HCT116 (cell line): Measurements from ENCODE around the gene UBE2J2. TPM values are rescaled to one million over a fixed set of nuclear protein-coding genes. Genes with fewer than 3 reads are reported as not detected.

Experiments
- ATAC-seq: fragments of 200-7000 bp; cut with Tn5 transposase; 2 replicates; pipeline ENCODE4 v1.9.1; 2020; ENCODE audit warnings: mild to moderate bottlenecking, moderate library complexity
- BruUV-seq: library from RNA; stranded (reverse); fragments of 400-500 nt; replicated peaks from 2 replicates; lab custom pipeline; 2021; lab: Mats Ljungman, UMichigan
- CTCF ChIA-PET: fragments of 300-600 bp; sonication (Branson Sonifier 250); formaldehyde crosslinking; loops from one replicate; lab custom pipeline; 2021; ENCODE audit warnings: antibody characterized with exemption; lab: Charles Lee
- POLR2A ChIA-PET: fragments of 300-600, 350-600 bp; sonication (Branson Sonifier 250); formaldehyde crosslinking; loops from one replicate; lab custom pipeline; 2021; ENCODE audit warnings: antibody characterized with exemption; lab: Charles Lee
- RAD21 ChIA-PET, 2 experiments: fragments of 300-600 bp; sonication (Branson Sonifier 250); formaldehyde crosslinking; loops; one replicate each; lab custom pipeline; 2023; ENCODE audit warnings: low total read pairs in 2 of 2; ENCODE audit not compliant: uncharacterized antibody in 2 of 2, unreplicated experiment in 2 of 2, low non-redundant PET in 1 of 2; lab: Charles Lee
- DNase-seq: peaks from one replicate; pipeline ENCODE4 v3.0.0-alpha.2; 2010; ENCODE audit warnings: low read depth, low spot score
- H2AFZ ChIP-seq: fragments of 200-600 bp; shearing (Covaris generic), sonication (generic); 2 replicates; pipeline ENCODE4 v1.6.1; 2017; ENCODE audit warnings: low read depth, mixed run types, mixed read lengths, antibody characterized with exemption, low read length; ENCODE audit not compliant: poor library complexity, severe bottlenecking
- H3K27ac ChIP-seq: 2 replicates; pipeline ENCODE4 v1.5.1; 2012; ENCODE audit warnings: low read depth, low read length
- H3K27me3 ChIP-seq: fragments of 200-600 bp; sonication (generic); 2 replicates; pipeline ENCODE4 v1.6.1; 2016; ENCODE audit warnings: mixed run types, low read length, mixed read lengths; ENCODE audit not compliant: insufficient read depth
- H3K36me3 ChIP-seq, 2 experiments: fragments of 200-500 bp in 1 of 2; fragments of 200-600 bp in 1 of 2; sonication (Bioruptor generic) in 1 of 2; sonication (generic) in 1 of 2; 2 replicates each; pipeline versions ENCODE4 v1.5.1 to v1.6.1; 2014 to 2016; ENCODE audit warnings: low read length in 2 of 2, inconsistent platforms in 1 of 2, mixed read lengths in 1 of 2, mixed run types in 1 of 2; ENCODE audit not compliant: insufficient read depth in 2 of 2, control insufficient read depth in 1 of 2
- H3K4me1 ChIP-seq, 2 experiments: fragments of 200-600 bp in 1 of 2; sonication (generic) in 1 of 2; 2 replicates each; pipeline versions ENCODE4 v1.5.1 to v1.6.1; 2012 to 2017; ENCODE audit warnings: low read length in 2 of 2, inconsistent platforms in 1 of 2, mild to moderate bottlenecking in 1 of 2, mixed read lengths in 1 of 2, mixed run types in 1 of 2, moderate library complexity in 1 of 2; ENCODE audit not compliant: insufficient read depth in 2 of 2, control insufficient read depth in 1 of 2
- H3K4me2 ChIP-seq: fragments of 200-600 bp; sonication (generic); 2 replicates; pipeline ENCODE4 v1.6.1; 2017; ENCODE audit warnings: mixed run types, low read length, mixed read lengths
- H3K4me3 ChIP-seq, 2 experiments: fragments of 200-600 bp in 1 of 2; sonication (generic) in 1 of 2; replicated peaks in 1 of 2; 2 replicates each; pipeline ENCODE4 v1.5.1; 2011 to 2016; ENCODE audit warnings: low read length in 2 of 2, control low read depth in 1 of 2, low read depth in 1 of 2, mild to moderate bottlenecking in 1 of 2, mixed read lengths in 1 of 2, mixed run types in 1 of 2
- H3K79me2 ChIP-seq: fragments of 200-600 bp; sonication (generic); 2 replicates; pipeline ENCODE4 v1.6.1; 2017; ENCODE audit warnings: mild to moderate bottlenecking, mixed run types, low read length, moderate library complexity, mixed read lengths; ENCODE audit not compliant: insufficient read depth
- H3K9ac ChIP-seq: fragments of 200-600 bp; sonication (generic); 2 replicates; pipeline ENCODE4 v1.6.1; 2016; ENCODE audit warnings: low read length, mixed read lengths
- H3K9me2 ChIP-seq: fragments of 200-600 bp; sonication (generic), shearing (Covaris generic); 2 replicates; pipeline ENCODE4 v1.6.1; 2017; ENCODE audit warnings: mixed run types, mild to moderate bottlenecking, moderate library complexity; ENCODE audit not compliant: insufficient read depth
- H3K9me3 ChIP-seq, 2 experiments: fragments of 200-500 bp in 1 of 2; fragments of 200-600 bp in 1 of 2; sonication (Bioruptor generic) in 1 of 2; sonication (generic) in 1 of 2; 2 replicates each; pipeline ENCODE4 v1.6.1; 2014 to 2017; ENCODE audit warnings: low read length in 2 of 2, mixed read lengths in 2 of 2, inconsistent platforms in 1 of 2, low read depth in 1 of 2, mild to moderate bottlenecking in 1 of 2, mixed run types in 1 of 2, moderate library complexity in 1 of 2; ENCODE audit not compliant: control insufficient read depth in 1 of 2, insufficient read depth in 1 of 2
- H4K20me1 ChIP-seq: fragments of 200-600 bp; sonication (generic), shearing (Covaris generic); 2 replicates; pipeline ENCODE4 v1.6.1; 2017; ENCODE audit warnings: mixed run types, mild to moderate bottlenecking, moderate library complexity; ENCODE audit not compliant: insufficient read depth
- CBX3 ChIP-seq: IDR thresholded peaks from 2 replicates; pipeline ENCODE4 v1.6.1; 2012; ENCODE audit warnings: low read depth
- CEBPB ChIP-seq: IDR thresholded peaks from 2 replicates; pipeline ENCODE4 v1.6.1; 2012; ENCODE audit warnings: low read depth
- EZH2 ChIP-seq: fragments of 200-600 bp; sonication (generic); IDR thresholded peaks from 2 replicates; pipeline ENCODE4 v1.6.1; 2017; ENCODE audit warnings: antibody characterized with exemption, mixed run types
- EZH2phosphoT487 ChIP-seq: fragments of 200-600 bp; IDR thresholded peaks from 2 replicates; pipeline ENCODE4 v1.6.1; 2018; ENCODE audit warnings: antibody characterized with exemption, borderline replicate concordance
- POLR2AphosphoS5 ChIP-seq: IDR thresholded peaks from 2 replicates; pipeline ENCODE4 v1.6.1; 2011; ENCODE audit warnings: mild to moderate bottlenecking, low read depth, low read length, moderate library complexity
- RAD21 ChIP-seq: IDR thresholded peaks from 2 replicates; pipeline ENCODE4 v1.6.1; 2012; ENCODE audit warnings: low read depth, mild to moderate bottlenecking
- SP1 ChIP-seq: IDR thresholded peaks from 2 replicates; pipeline ENCODE4 v1.6.1; 2012; ENCODE audit warnings: low read depth
- SRF ChIP-seq: IDR thresholded peaks from 2 replicates; pipeline ENCODE4 v1.6.1; 2012; ENCODE audit warnings: low read depth
- TCF7L2 ChIP-seq: IDR thresholded peaks from 2 replicates; pipeline ENCODE4 v1.7.0; 2011; ENCODE audit warnings: borderline replicate concordance, inconsistent platforms; ENCODE audit not compliant: insufficient read depth, insufficient read length; ENCODE audit errors: extremely low read depth
- ZNF274 ChIP-seq: fragments of 200-500 bp; sonication (Bioruptor generic); IDR thresholded peaks from 2 replicates; pipeline ENCODE4 v1.6.1; 2014; ENCODE audit warnings: mild to moderate bottlenecking, low read depth, low read length, inconsistent platforms
- intact Hi-C: fragments of 100-400 bp; cut with micrococcal nuclease; formaldehyde crosslinking; loops from 2 replicates; pipeline ENCODE4 v1.10.0; 2022
- total RNA-seq: library from RNA; stranded (reverse); gene quantifications from one replicate; pipeline ENCODE4 v1.2.1, GENCODE V29; 2021; ENCODE audit not compliant: unreplicated experiment
- TF ChIP-seq, protein P1 (sequence below): IDR thresholded peaks from 2 replicates; pipeline ENCODE4 v1.6.1; 2011; ENCODE audit warnings: mild to moderate bottlenecking, low read length, moderate library complexity; ENCODE audit not compliant: insufficient replicate concordance; ENCODE audit errors: extremely low read depth
- TF ChIP-seq, protein P2 (sequence below): IDR thresholded peaks from 2 replicates; pipeline ENCODE4 v1.6.1; 2012
- TF ChIP-seq, protein P3 (sequence below), 3 experiments: fragments of 200-600 bp in 1 of 3; sonication (generic) in 1 of 3; IDR thresholded peaks in 2 of 3; conservative IDR thresholded peaks in 1 of 3; 2 replicates each; pipeline ENCODE4 v1.5.1; 2012 to 2017; ENCODE audit warnings: low read depth in 2 of 3, low read length in 2 of 3, antibody characterized with exemption in 1 of 3, borderline replicate concordance in 1 of 3, control low read depth in 1 of 3, mild to moderate bottlenecking in 1 of 3, mixed read lengths in 1 of 3, mixed run types in 1 of 3, moderate library complexity in 1 of 3; ENCODE audit not compliant: insufficient read depth in 1 of 3
- TF ChIP-seq, protein P4 (sequence below): IDR thresholded peaks from 2 replicates; pipeline ENCODE4 v1.6.1; 2012; ENCODE audit warnings: low read depth

Gene UBE2J2
- total RNA-seq, 1 experiment from 2014 or later, result 67.7 TPM

DNA sequence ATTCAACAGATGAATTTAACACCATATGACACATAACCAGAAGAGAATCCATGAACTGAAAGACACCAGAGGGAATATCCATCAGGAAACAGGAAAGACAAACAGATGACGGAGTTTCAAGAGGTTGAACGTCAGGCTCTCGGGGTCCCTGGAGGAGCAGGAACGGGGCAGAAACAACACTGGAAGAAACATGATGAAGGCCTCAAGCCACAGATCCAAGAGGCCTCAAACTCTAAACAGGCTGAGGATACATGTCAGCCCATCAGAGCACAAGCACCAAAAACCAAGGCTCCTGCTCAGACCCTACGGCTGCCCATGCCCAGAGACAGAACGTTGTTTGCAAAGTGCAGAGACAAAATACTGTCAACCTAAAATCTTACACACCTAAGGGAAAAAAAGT, 43.8 kb upstream of the UBE2J2 start:
- POLR2A ChIA-PET, result interaction anchor here (1.3 kb wide), 1 partner anchor 21 kb away, joined by 3 read pairs; no protein-coding TSS in a partner anchor
- H3K27ac ChIP-seq, result peak overlapping the region; percentile 52
- intact Hi-C loops, result no loop called here
- no peak overlapping the region for H3K4me3 ChIP-seq
- no peak overlapping the region for H3K4me2 ChIP-seq
- peaks cover 10% of the 10 kb centered on the region; the same call in 1 of the 2 replicates for H4K20me1 ChIP-seq
- CTCF ChIA-PET, result no interaction called here
- H3K4me1 ChIP-seq, result peaks cover 18 to 43% of the 10 kb centered on the region in 2 experiments
- ATAC-seq (no peak), DNase-seq (no peak)
- H3K36me3 ChIP-seq, result peaks cover 17 to 38% of the 10 kb centered on the region in 2 experiments; a peak in 3 of 4 replicates
- H3K27me3 ChIP-seq, result no peaks in the 10 kb centered on the region
- H2AFZ ChIP-seq, result no peak overlapping the region
- no peaks in the 10 kb centered on the region for H3K9me2 ChIP-seq
- peaks cover 94% of the 10 kb centered on the region for H3K79me2 ChIP-seq
- RAD21 ChIA-PET, result no interaction called here
- H3K9ac ChIP-seq, result no peak overlapping the region
- no peaks in the 10 kb centered on the region for H3K9me3 ChIP-seq
- TSS peak; percentile 40 for BruUV-seq
- TF ChIP-seq SRF (no peak), POLR2AphosphoS5 (no peak), TCF7L2 (no peak), SP1 (no peak), EZH2phosphoT487 (no peak), EZH2 (no peak), RAD21 (no peak), CBX3 (no peak), CEBPB (no peak), ZNF274 (no peak)
- TF ChIP-seq, protein P1, sequence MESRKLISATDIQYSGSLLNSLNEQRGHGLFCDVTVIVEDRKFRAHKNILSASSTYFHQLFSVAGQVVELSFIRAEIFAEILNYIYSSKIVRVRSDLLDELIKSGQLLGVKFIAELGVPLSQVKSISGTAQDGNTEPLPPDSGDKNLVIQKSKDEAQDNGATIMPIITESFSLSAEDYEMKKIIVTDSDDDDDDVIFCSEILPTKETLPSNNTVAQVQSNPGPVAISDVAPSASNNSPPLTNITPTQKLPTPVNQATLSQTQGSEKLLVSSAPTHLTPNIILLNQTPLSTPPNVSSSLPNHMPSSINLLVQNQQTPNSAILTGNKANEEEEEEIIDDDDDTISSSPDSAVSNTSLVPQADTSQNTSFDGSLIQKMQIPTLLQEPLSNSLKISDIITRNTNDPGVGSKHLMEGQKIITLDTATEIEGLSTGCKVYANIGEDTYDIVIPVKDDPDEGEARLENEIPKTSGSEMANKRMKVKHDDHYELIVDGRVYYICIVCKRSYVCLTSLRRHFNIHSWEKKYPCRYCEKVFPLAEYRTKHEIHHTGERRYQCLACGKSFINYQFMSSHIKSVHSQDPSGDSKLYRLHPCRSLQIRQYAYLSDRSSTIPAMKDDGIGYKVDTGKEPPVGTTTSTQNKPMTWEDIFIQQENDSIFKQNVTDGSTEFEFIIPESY, result no peak
- TF ChIP-seq, protein P2, sequence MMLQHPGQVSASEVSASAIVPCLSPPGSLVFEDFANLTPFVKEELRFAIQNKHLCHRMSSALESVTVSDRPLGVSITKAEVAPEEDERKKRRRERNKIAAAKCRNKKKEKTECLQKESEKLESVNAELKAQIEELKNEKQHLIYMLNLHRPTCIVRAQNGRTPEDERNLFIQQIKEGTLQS, result no peak
- TF ChIP-seq, protein P3, sequence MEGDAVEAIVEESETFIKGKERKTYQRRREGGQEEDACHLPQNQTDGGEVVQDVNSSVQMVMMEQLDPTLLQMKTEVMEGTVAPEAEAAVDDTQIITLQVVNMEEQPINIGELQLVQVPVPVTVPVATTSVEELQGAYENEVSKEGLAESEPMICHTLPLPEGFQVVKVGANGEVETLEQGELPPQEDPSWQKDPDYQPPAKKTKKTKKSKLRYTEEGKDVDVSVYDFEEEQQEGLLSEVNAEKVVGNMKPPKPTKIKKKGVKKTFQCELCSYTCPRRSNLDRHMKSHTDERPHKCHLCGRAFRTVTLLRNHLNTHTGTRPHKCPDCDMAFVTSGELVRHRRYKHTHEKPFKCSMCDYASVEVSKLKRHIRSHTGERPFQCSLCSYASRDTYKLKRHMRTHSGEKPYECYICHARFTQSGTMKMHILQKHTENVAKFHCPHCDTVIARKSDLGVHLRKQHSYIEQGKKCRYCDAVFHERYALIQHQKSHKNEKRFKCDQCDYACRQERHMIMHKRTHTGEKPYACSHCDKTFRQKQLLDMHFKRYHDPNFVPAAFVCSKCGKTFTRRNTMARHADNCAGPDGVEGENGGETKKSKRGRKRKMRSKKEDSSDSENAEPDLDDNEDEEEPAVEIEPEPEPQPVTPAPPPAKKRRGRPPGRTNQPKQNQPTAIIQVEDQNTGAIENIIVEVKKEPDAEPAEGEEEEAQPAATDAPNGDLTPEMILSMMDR (IDR thresholded peaks at IDR 0.05 in 2 of 3, conservative IDR thresholded peaks at IDR 0.05 in 1 of 3; ENCODE audit: borderline replicate concordance in 1 of 3, insufficient read depth in 1 of 3, low read depth in 2 of 3, low read length in 2 of 3), result no peak
- TF ChIP-seq, protein P4, sequence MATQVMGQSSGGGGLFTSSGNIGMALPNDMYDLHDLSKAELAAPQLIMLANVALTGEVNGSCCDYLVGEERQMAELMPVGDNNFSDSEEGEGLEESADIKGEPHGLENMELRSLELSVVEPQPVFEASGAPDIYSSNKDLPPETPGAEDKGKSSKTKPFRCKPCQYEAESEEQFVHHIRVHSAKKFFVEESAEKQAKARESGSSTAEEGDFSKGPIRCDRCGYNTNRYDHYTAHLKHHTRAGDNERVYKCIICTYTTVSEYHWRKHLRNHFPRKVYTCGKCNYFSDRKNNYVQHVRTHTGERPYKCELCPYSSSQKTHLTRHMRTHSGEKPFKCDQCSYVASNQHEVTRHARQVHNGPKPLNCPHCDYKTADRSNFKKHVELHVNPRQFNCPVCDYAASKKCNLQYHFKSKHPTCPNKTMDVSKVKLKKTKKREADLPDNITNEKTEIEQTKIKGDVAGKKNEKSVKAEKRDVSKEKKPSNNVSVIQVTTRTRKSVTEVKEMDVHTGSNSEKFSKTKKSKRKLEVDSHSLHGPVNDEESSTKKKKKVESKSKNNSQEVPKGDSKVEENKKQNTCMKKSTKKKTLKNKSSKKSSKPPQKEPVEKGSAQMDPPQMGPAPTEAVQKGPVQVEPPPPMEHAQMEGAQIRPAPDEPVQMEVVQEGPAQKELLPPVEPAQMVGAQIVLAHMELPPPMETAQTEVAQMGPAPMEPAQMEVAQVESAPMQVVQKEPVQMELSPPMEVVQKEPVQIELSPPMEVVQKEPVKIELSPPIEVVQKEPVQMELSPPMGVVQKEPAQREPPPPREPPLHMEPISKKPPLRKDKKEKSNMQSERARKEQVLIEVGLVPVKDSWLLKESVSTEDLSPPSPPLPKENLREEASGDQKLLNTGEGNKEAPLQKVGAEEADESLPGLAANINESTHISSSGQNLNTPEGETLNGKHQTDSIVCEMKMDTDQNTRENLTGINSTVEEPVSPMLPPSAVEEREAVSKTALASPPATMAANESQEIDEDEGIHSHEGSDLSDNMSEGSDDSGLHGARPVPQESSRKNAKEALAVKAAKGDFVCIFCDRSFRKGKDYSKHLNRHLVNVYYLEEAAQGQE, result no peak
